Ectodermal cell (in vitro differentiated cells): Measurements from ENCODE around the gene PRRT1B.

Source experiments
- H3K27ac ChIP-seq: 2 replicates; pipeline ENCODE4 v1.7.0; 2013; ENCODE audit warnings: mild to moderate bottlenecking, low read depth, low read length; ENCODE audit not compliant: insufficient read depth, poor library complexity, severe bottlenecking
- H3K27me3 ChIP-seq: 2 replicates; pipeline ENCODE4 v1.7.0; 2013; ENCODE audit warnings: mild to moderate bottlenecking, low read length; ENCODE audit not compliant: insufficient read depth, control insufficient read depth, poor library complexity, severe bottlenecking
- H3K36me3 ChIP-seq: one replicate; pipeline ENCODE4 v1.7.0; 2013; ENCODE audit warnings: low read length; ENCODE audit not compliant: control insufficient read depth, insufficient read depth
- H3K4me1 ChIP-seq: one replicate; pipeline ENCODE4 v1.7.0; 2013; ENCODE audit warnings: low read length; ENCODE audit not compliant: control insufficient read depth, insufficient read depth
- H3K4me3 ChIP-seq: 2 replicates; pipeline ENCODE4 v1.7.0; 2013; ENCODE audit warnings: low read depth, low read length, control low read depth; ENCODE audit not compliant: insufficient read depth
- H3K9me3 ChIP-seq: 2 replicates; pipeline ENCODE4 v1.7.0; 2013; ENCODE audit warnings: mild to moderate bottlenecking, low read length, moderate library complexity; ENCODE audit not compliant: control insufficient read depth
- WGBS, 2 experiments: methylation state at CpG; one replicate each; pipeline ENCODE4 v1.1.7; 2013; ENCODE audit warnings: missing lambda C conversion rate in 2 of 2; 5-methylcytosine and 5-hydroxymethylcytosine counted together

The PRRT1B gene

DNA sequence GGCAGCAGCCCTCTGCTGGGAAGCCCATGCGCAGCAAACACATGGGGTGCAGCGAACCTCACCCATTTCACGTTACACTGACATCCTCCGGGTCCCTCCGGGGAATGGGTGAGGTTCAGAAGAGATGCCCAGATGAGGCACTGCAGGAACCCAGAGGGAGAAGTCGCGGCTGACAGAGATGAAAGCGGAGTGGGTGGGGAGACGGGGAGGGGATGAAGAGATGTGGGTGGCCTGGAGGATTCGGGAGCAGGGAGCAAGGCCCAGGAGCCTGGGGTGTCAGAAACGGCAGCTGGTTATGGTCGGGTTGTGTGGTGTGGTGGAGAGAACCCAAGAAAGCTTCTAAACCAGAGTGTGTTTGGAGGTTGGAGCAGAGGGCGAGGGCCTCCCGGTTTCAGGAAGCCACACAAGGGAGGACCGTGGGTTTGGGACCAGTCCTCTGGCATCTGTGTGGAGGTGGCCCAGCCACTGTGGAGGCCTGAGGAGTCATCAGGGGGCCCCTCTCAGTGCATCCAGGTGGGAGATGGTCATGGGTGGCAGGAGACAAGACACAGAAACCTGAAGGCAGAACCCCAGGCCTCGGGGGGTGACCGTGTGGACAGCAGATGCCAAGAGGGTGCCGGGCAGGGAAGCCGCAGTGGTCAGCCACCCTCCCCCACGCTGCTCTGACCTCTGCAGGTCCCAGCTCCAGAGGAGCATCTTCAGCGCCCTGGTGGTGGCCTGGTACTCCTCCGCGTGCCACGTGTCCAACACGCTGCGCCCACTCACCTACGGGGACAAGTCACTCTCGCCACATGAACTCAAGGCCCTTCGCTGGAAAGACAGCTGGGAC lies 22.9 kb upstream of the PRRT1B start:
- H3K27me3 ChIP-seq: no peaks in the 10 kb centered on the region
- H3K9me3 ChIP-seq: no peaks in the 10 kb centered on the region
- H3K4me3 ChIP-seq: no peak overlapping the region
- H3K4me1 ChIP-seq: no peaks in the 10 kb centered on the region
- WGBS, 2 experiments: 95 to 96% methylated on average over 29 of the region's 29 CpGs
- H3K36me3 ChIP-seq: peaks cover 53% of the 10 kb centered on the region
- H3K27ac ChIP-seq: no peak overlapping the region

GRCh38 chr9:131523086-131523388 lies 22.3 kb upstream of the PRRT1B start:
- H3K9me3 ChIP-seq: no peaks in the 10 kb centered on the region
- H3K4me3 ChIP-seq: no peak overlapping the region
- WGBS, 2 experiments: 94 to 95% methylated on average over 9 of the region's 9 CpGs
- no peaks in the 10 kb centered on the region for H3K4me1 ChIP-seq
- H3K27ac ChIP-seq: no peak overlapping the region
- H3K27me3 ChIP-seq: no peaks in the 10 kb centered on the region
- peaks cover 53% of the 10 kb centered on the region for H3K36me3 ChIP-seq

- Histone ChIP-seq H3K27me3 (no peaks in the 10 kb centered on the region), H3K9me3 (no peaks in the 10 kb centered on the region), H3K36me3 (peaks cover 53% of the 10 kb centered on the region), H3K4me1 (no peaks in the 10 kb centered on the region), H3K27ac (no peak overlapping the region), H3K4me3 (no peak overlapping the region)
- WGBS, 2 experiments: 93 to 94% methylated on average over 29 of the region's 29 CpGs
Measured at GRCh38 chr9:131523451-131524435, 21.6 kb upstream of the PRRT1B start.

GRCh38 chr9:131524665-131525315 lies 20.5 kb upstream of the PRRT1B start:
- Histone ChIP-seq H3K36me3 (peaks cover 52% of the 10 kb centered on the region), H3K4me3 (no peak overlapping the region), H3K27me3 (no peaks in the 10 kb centered on the region), H3K27ac (no peak overlapping the region), H3K9me3 (no peaks in the 10 kb centered on the region), H3K4me1 (peaks cover 3% of the 10 kb centered on the region)
- 94 to 95% methylated on average over 23 of the region's 23 CpGs for WGBS, 2 experiments

- Histone ChIP-seq H3K4me3 (no peak overlapping the region), H3K27me3 (no peaks in the 10 kb centered on the region), H3K27ac (no peak overlapping the region), H3K9me3 (no peaks in the 10 kb centered on the region), H3K36me3 (peaks cover 42% of the 10 kb centered on the region), H3K4me1 (peaks cover 7% of the 10 kb centered on the region)
- WGBS, 2 experiments: 89 to 92% methylated on average over 19 of the region's 19 CpGs
Measured at GRCh38 chr9:131525643-131526565, 19.4 kb upstream of the PRRT1B start.

- Histone ChIP-seq H3K9me3 (no peaks in the 10 kb centered on the region), H3K36me3 (peaks cover 37% of the 10 kb centered on the region)
- WGBS, 2 experiments: 96 to 97% methylated on average over 7 of the region's 7 CpGs
Measured at GRCh38 chr9:131528186-131528585, 17.1 kb upstream of the PRRT1B start.

DNA sequence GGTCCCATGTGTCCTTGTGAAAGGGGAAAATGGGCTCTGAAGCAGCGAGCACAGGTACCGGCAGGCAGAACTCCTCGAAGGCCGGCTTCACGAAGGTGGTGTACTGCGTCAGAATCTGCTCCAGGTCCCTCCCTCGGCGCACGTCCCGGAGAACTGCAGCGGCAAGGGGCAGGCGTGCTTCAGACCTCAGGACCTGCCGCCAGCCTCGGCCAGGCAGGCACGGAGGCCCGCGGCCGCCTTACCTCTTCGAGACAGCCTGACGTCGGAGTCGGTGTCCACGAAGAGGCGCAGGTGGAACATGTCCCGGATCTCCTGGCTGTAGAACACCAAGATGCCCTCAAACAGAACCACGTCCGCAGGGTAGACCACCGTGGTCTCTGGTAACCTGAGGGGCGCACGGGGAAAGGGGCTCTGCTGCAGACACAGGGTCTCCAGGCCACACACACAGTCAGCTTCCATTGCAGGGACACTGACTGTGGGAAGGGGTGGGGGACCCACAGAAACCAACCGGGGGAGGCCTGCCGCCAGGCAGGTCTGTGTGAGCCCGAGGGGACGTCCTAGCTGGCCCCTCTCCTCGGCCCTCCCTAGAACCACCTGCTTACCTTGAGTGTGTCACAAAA lies 16.3 kb upstream of the PRRT1B start:
- Histone ChIP-seq H3K4me1 (peaks cover 7% of the 10 kb centered on the region), H3K36me3 (peaks cover 37% of the 10 kb centered on the region), H3K27me3 (no peaks in the 10 kb centered on the region), H3K27ac (no peak overlapping the region), H3K4me3 (no peak overlapping the region), H3K9me3 (no peaks in the 10 kb centered on the region)
- 96 to 97% methylated on average over 35 of the region's 35 CpGs for WGBS, 2 experiments

More at GRCh38 chr9:131528186-131528585, 17.1 kb upstream of the PRRT1B start:
- H3K4me3 ChIP-seq: no peak overlapping the region
- no peak overlapping the region for H3K27ac ChIP-seq
- H3K27me3 ChIP-seq: no peaks in the 10 kb centered on the region
- peaks cover 7% of the 10 kb centered on the region for H3K4me1 ChIP-seq

- WGBS, 2 experiments: 69 to 71% methylated on average over 24 of the region's 24 CpGs
- H3K36me3 ChIP-seq: peaks cover 37% of the 10 kb centered on the region
Measured at GRCh38 chr9:131529597-131530545, 15.5 kb upstream of the PRRT1B start.

More at GRCh38 chr9:131529597-131530545, 15.5 kb upstream of the PRRT1B start:
- no peak overlapping the region for H3K27ac ChIP-seq
- H3K27me3 ChIP-seq: no peaks in the 10 kb centered on the region
- H3K4me3 ChIP-seq: peak overlapping the region; percentile 80
- no peaks in the 10 kb centered on the region for H3K9me3 ChIP-seq
- H3K4me1 ChIP-seq: peaks cover 7% of the 10 kb centered on the region
